Endothelial cell of umbilical vein (primary cell): ENCODE measurements around the gene EFNA5. TPM values are rescaled to one million over a fixed set of nuclear protein-coding genes. Genes with fewer than 3 reads are reported as not detected.

Experiments used
- BruUV-seq: library from RNA; stranded (reverse); fragments of 400-500 nt; replicated peaks from 2 replicates; lab custom pipeline; 2021; lab: Mats Ljungman, UMichigan
- CTCF ChIA-PET: fragments of 300-600, 350-600 bp; sonication (Branson Sonifier 250); formaldehyde crosslinking; loops from one replicate; lab custom pipeline; 2021; ENCODE audit warnings: antibody characterized with exemption, inconsistent platforms; lab: Charles Lee
- POLR2A ChIA-PET: fragments of 300-600, 350-600 bp; sonication (Branson Sonifier 250); formaldehyde crosslinking; loops from one replicate; lab custom pipeline; 2021; ENCODE audit warnings: antibody characterized with exemption, inconsistent platforms; lab: Charles Lee
- DNase-seq: peaks from one replicate; pipeline ENCODE4 v3.0.0-alpha.2; 2011; ENCODE audit warnings: low read depth, low spot score
- FAIRE-seq: peaks from 2 replicates; lab custom pipeline; 2011; peaks lifted over from hg19 to GRCh38; lab: Jason Lieb, UNC
- H2AFZ ChIP-seq: 2 replicates; pipeline ENCODE4 v1.6.0; 2012; ENCODE audit warnings: low read depth, low read length, control low read depth, inconsistent platforms
- H3K27ac ChIP-seq: 2 replicates; pipeline ENCODE4 v1.5.1; 2011; ENCODE audit warnings: low read depth, mild to moderate bottlenecking, control low read depth, low read length, moderate library complexity; ENCODE audit not compliant: insufficient read depth
- H3K27me3 ChIP-seq, 2 experiments: 2 replicates each; pipeline versions ENCODE4 v1.6.0 to v1.6.1; 2011; ENCODE audit warnings: low read length in 2 of 2, mixed read lengths in 1 of 2; ENCODE audit not compliant: control insufficient read depth in 2 of 2, insufficient read depth in 2 of 2
- H3K36me3 ChIP-seq, 2 experiments: 2 replicates in 1 of 2; 3 replicates in 1 of 2; pipeline ENCODE4 v1.5.1; 2011; ENCODE audit warnings: low read length in 2 of 2, mild to moderate bottlenecking in 1 of 2, moderate library complexity in 1 of 2; ENCODE audit not compliant: control insufficient read depth in 2 of 2, insufficient read depth in 2 of 2; ENCODE audit errors: extremely low read depth in 1 of 2
- H3K4me1 ChIP-seq: 3 replicates; pipeline ENCODE4 v1.5.1; 2011; ENCODE audit warnings: mild to moderate bottlenecking, low read length; ENCODE audit not compliant: control insufficient read depth, insufficient read depth; ENCODE audit errors: extremely low read depth
- H3K4me2 ChIP-seq: 2 replicates; pipeline ENCODE4 v1.6.1; 2011; ENCODE audit warnings: low read length, control low read depth, mixed read lengths; ENCODE audit not compliant: insufficient read depth
- H3K4me3 ChIP-seq, 3 experiments: fragments of 200-600 bp in 1 of 3; sonication (generic), shearing (Covaris generic) in 1 of 3; replicated peaks in 1 of 3; 2 replicates each; pipeline ENCODE4 v1.5.1; 2011 to 2016; ENCODE audit warnings: control low read depth in 3 of 3, low read length in 3 of 3, mild to moderate bottlenecking in 2 of 3, inconsistent platforms in 1 of 3, low read depth in 1 of 3, moderate library complexity in 1 of 3; ENCODE audit not compliant: insufficient read depth in 1 of 3
- H3K79me2 ChIP-seq: 2 replicates; pipeline ENCODE4 v1.6.0; 2012; ENCODE audit warnings: low read length, inconsistent platforms; ENCODE audit not compliant: control insufficient read depth, insufficient read depth
- H3K9ac ChIP-seq: replicated peaks from 2 replicates; pipeline ENCODE3; 2011; ENCODE audit warnings: low read length, control low read depth; ENCODE audit not compliant: insufficient read depth; ENCODE audit errors: extremely low read depth
- H3K9me1 ChIP-seq: replicated peaks from 3 replicates; pipeline ENCODE4 v1.6.0; 2011; ENCODE audit warnings: mild to moderate bottlenecking, low read length; ENCODE audit not compliant: control insufficient read depth, insufficient read depth; ENCODE audit errors: extremely low read depth
- H3K9me3 ChIP-seq: replicated peaks from 2 replicates; pipeline ENCODE4 v1.5.1; 2012; ENCODE audit warnings: low read length, inconsistent platforms; ENCODE audit not compliant: control insufficient read depth, insufficient read depth
- H4K20me1 ChIP-seq: replicated peaks from 2 replicates; pipeline ENCODE3; 2011; ENCODE audit warnings: mild to moderate bottlenecking, low read length; ENCODE audit not compliant: control insufficient read depth, insufficient read depth; ENCODE audit errors: extremely low read depth
- CTCF ChIP-seq, 2 donors: IDR thresholded peaks; 1 replicate in 1 of 2; 2 replicates in 1 of 2; pipeline ENCODE4 v1.5.1; 2011; ENCODE audit warnings: low read length in 2 of 2, mild to moderate bottlenecking in 2 of 2, moderate library complexity in 2 of 2, control low read depth in 1 of 2, inconsistent platforms in 1 of 2, low read depth in 1 of 2; ENCODE audit not compliant: insufficient read depth in 1 of 2; ENCODE audit errors: extremely low read depth in 1 of 2
- EZH2 ChIP-seq: IDR thresholded peaks from 2 replicates; pipeline ENCODE4 v1.6.1; 2012; ENCODE audit warnings: borderline replicate concordance, low read depth, mild to moderate bottlenecking, moderate library complexity, low read length, inconsistent platforms; ENCODE audit not compliant: severe bottlenecking
- FOS ChIP-seq: IDR thresholded peaks from 2 replicates; pipeline ENCODE4 v1.6.1; 2011; ENCODE audit warnings: mild to moderate bottlenecking, low read length, moderate library complexity, borderline replicate concordance; ENCODE audit not compliant: insufficient read depth
- GATA2 ChIP-seq: IDR thresholded peaks from 2 replicates; pipeline ENCODE4 v1.7.0; 2011; ENCODE audit warnings: low read depth, mild to moderate bottlenecking, moderate library complexity, mixed read lengths, low read length; ENCODE audit not compliant: insufficient read length, insufficient read depth
- JUN ChIP-seq: IDR thresholded peaks from 2 replicates; pipeline ENCODE4 v1.6.1; 2011; ENCODE audit warnings: borderline replicate concordance, low read depth; ENCODE audit not compliant: insufficient read length, insufficient read depth
- MAX ChIP-seq: IDR thresholded peaks from 2 replicates; pipeline ENCODE4 v1.6.1; 2011; ENCODE audit not compliant: insufficient read depth, insufficient read length
- MYC ChIP-seq: IDR thresholded peaks from one replicate; pipeline ENCODE4 v1.6.1; 2011; ENCODE audit warnings: mild to moderate bottlenecking, low read depth, low read length
- POLR2A ChIP-seq: IDR thresholded peaks from 2 replicates; pipeline ENCODE4 v1.6.1; 2012; ENCODE audit warnings: low read depth, mild to moderate bottlenecking, control low read depth, low read length
- POLR2AphosphoS5 ChIP-seq: IDR thresholded peaks from 2 replicates; pipeline ENCODE4 v1.6.1; 2012; ENCODE audit warnings: low read depth, mild to moderate bottlenecking, control low read depth, low read length, moderate library complexity; ENCODE audit not compliant: insufficient read depth
- dilution Hi-C: fragments of 300-500 bp; cut with MboI; formaldehyde crosslinking; loops from one replicate; pipeline ENCODE4 v1.15.0; 2019; ENCODE audit warnings: low sequenced_read_pairs; ENCODE audit not compliant: extremely low pct_ligation_motif_present
- intact Hi-C: fragments of 100-400 bp; cut with micrococcal nuclease; formaldehyde crosslinking; loops from one replicate; pipeline ENCODE4 v1.10.0; 2022
- polyA plus RNA-seq, 4 experiments: library from polyadenylated mRNA; depleted of rRNA in 3 of 4; stranded (reverse) in 3 of 4; unstranded in 1 of 4; fragments of >200 nt; gene quantifications; 2 replicates each; pipeline versions ENCODE4 v1.2.1 to v1.2.3, GENCODE V29; 2011 to 2012; ENCODE audit warnings: missing spikeins in 1 of 4
- total RNA-seq: library from RNA; stranded (reverse); gene quantifications from 2 replicates; pipeline ENCODE4 v1.2.3, GENCODE V29; 2021

The EFNA5 gene
- total and polyA plus RNA-seq, 2 donors (not counting 3 experiments of a cell fraction or from before 2014, with no cell fraction given), result 13.6 to 22.1 TPM

- Histone ChIP-seq H3K27ac (peak overlapping the region; percentile 97), H4K20me1 (no peaks in the 10 kb centered on the region), H3K4me1 (peaks cover 52% of the 10 kb centered on the region), H3K36me3 (no peaks in the 10 kb centered on the region), H3K4me3 (no peak overlapping the region), H2AFZ (no peak overlapping the region), H3K9ac (peak overlapping the region; percentile 84), H3K4me2 (peak overlapping the region; percentile 73), H3K27me3 (no peaks in the 10 kb centered on the region), H3K9me1 (no peaks in the 10 kb centered on the region), H3K9me3 (no peaks in the 10 kb centered on the region), H3K79me2 (peaks cover 4% of the 10 kb centered on the region)
- CTCF ChIA-PET, result interaction anchor here (1.0 to 6.5 kb wide), 14 partner anchors 9 to 220 kb away, joined by 3 to 57 read pairs (median 6); no protein-coding TSS in a partner anchor
- DNase-seq (peak; percentile 79), FAIRE-seq (peak; percentile 59)
- intact Hi-C loops (loop anchor here (1.0 to 2.0 kb wide), 2 partner anchors 79 to 98 kb away; no protein-coding TSS in a partner anchor), dilution Hi-C loops (no loop called here)
- POLR2A ChIA-PET, result interaction anchor here (1.0 to 3.1 kb wide), 2 partner anchors 42 to 44 kb away, joined by 3 to 20 read pairs; no protein-coding TSS in a partner anchor
- BruUV-seq, result no TSS peak
- TF ChIP-seq POLR2AphosphoS5, result no peak
- peak; percentile 23 for TF ChIP-seq GATA2
- peak; percentile 19 for TF ChIP-seq FOS
- TF ChIP-seq MAX, result no peak
Observed at GRCh38 chr5:107468276-107468675, 202.5 kb downstream of the EFNA5 start.

- TF ChIP-seq MAX (no peak), FOS (no peak), EZH2 (no peak), JUN (no peak), POLR2AphosphoS5 (no peak), POLR2A (no peak), MYC (no peak), CTCF (IDR thresholded peaks at IDR 0.05; ENCODE audit: extremely low read depth in 1 of 2, insufficient read depth in 1 of 2, low read depth in 1 of 2, low read length in 2 of 2) (no peak), GATA2 (no peak)
- ChIA-PET CTCF (interaction anchor here (1.0 to 6.5 kb wide), 13 partner anchors 12 to 220 kb away, joined by 3 to 57 read pairs (median 5); no protein-coding TSS in a partner anchor), POLR2A (interaction anchor here (3.1 kb wide), 1 partner anchor 41 kb away, joined by 20 read pairs; no protein-coding TSS in a partner anchor)
- Histone ChIP-seq H3K36me3 (no peaks in the 10 kb centered on the region), H3K79me2 (peaks cover 4% of the 10 kb centered on the region), H4K20me1 (no peaks in the 10 kb centered on the region), H3K27me3 (no peaks in the 10 kb centered on the region), H2AFZ (no peak overlapping the region), H3K9me1 (no peaks in the 10 kb centered on the region), H3K9me3 (no peaks in the 10 kb centered on the region), H3K4me2 (peak overlapping the region; percentile 73), H3K4me3 (no peak overlapping the region), H3K9ac (peak overlapping the region; percentile 84), H3K27ac (peak overlapping the region; percentile 97), H3K4me1 (peaks cover 52% of the 10 kb centered on the region)
- dilution Hi-C loops, result no loop called here
- FAIRE-seq (peak; percentile 63), DNase-seq (peak; percentile 95)
- intact Hi-C loops, result no loop called here
- BruUV-seq, result no TSS peak
Observed at GRCh38 chr5:107467137-107467932, 203.4 kb downstream of the EFNA5 start.
